NCI-H446 (cell line): ENCODE results near the gene IQUB.
A peak's percentile ranks its signal among the peaks of the same experiment; 100 is the strongest.
"Not testable (repeated sequence)": the region's sequence is repeated elsewhere in the genome, so short reads cannot be mapped to it uniquely, and the experiment has no call there.

ENCODE experiments used
- DNase-seq, 2 experiments: peaks; one replicate each; lab custom pipeline; 2025; lab: John Stamatoyannopoulos, UW

IQUB gene

GRCh38 chr7:123534383-123535260 is at the start of gene IQUB:
IQUB (minus strand) TSS chr7:123534595; CDS start chr7:123512340, 22,255 bp downstream.
- DNase-seq = peak; percentile 82 to 93

GRCh38 chr7:123583821-123584220 is 49.4 kb upstream of the IQUB start:
- no peak for DNase-seq

- no peak for DNase-seq
These were observed 46.7 kb upstream of the IQUB start for GRCh38 chr7:123581162-123581459.

- DNase-seq = peak; percentile 3 to 40
These were observed 46.2 kb upstream of the IQUB start for GRCh38 chr7:123580406-123581161.

GRCh38 chr7:123579416-123579815 is 45.0 kb upstream of the IQUB start:
- no peak for DNase-seq

- no peak for DNase-seq
These were observed 39.6 kb upstream of the IQUB start for GRCh38 chr7:123573896-123574467.

- no peak for DNase-seq
These were observed 38.9 kb upstream of the IQUB start for GRCh38 chr7:123573341-123573740.

- DNase-seq = no peak
These were observed 37.3 kb upstream of the IQUB start for GRCh38 chr7:123571684-123572083.

- no peak for DNase-seq
These were observed 36.8 kb upstream of the IQUB start for GRCh38 chr7:123571187-123571586.

GRCh38 chr7:123570390-123571182 is 36.2 kb upstream of the IQUB start:
- peak in 1 of 2 experiments; percentile 13 for DNase-seq

- DNase-seq = no peak
These were observed 35.1 kb upstream of the IQUB start for GRCh38 chr7:123569352-123570010.

- no peak for DNase-seq
These were observed 27.7 kb upstream of the IQUB start for GRCh38 chr7:123562121-123562520.

- no peak for DNase-seq
These were observed 24.0 kb upstream of the IQUB start for GRCh38 chr7:123558289-123558874.

- peak; percentile 96 to 99 for DNase-seq
These were observed 23.2 kb upstream of the IQUB start, which contains the start of gene NDUFA5 for GRCh38 chr7:123557398-123558288. NDUFA5 (minus strand) TSS chr7:123557818; CDS start chr7:123557795, 23 bp downstream.

- no peak for DNase-seq
These were observed 22.6 kb upstream of the IQUB start for GRCh38 chr7:123557016-123557397.

- DNase-seq = no peak
These were observed 21.1 kb upstream of the IQUB start for GRCh38 chr7:123555484-123555883.

- no peak for DNase-seq
These were observed 18.8 kb upstream of the IQUB start for GRCh38 chr7:123553159-123553558.

GRCh38 chr7:123552641-123553040 is 18.2 kb upstream of the IQUB start:
- DNase-seq = no peak

- not testable (repeated sequence) for DNase-seq
These were observed 17.7 kb upstream of the IQUB start for GRCh38 chr7:123552134-123552533.

GRCh38 chr7:123548406-123548805 is 14.0 kb upstream of the IQUB start:
- no peak for DNase-seq
